Cardiac muscle cell (in vitro differentiated cells and primary cell): Measurements from ENCODE around the gene LRRC4C. TPM values are rescaled to one million over a fixed set of nuclear protein-coding genes. Genes with fewer than 3 reads are reported as not detected.
"Not testable (repeated sequence)": the region's sequence is repeated elsewhere in the genome, so short reads cannot be mapped to it uniquely, and the experiment has no call there.

Source experiments
- DNase-seq, 2 donors: peaks; one replicate each; pipeline versions ENCODE4 v3.0.0 to v3.0.0-alpha.2; 2010 to 2017; ENCODE audit warnings: low read depth in 1 of 2, low spot score in 1 of 2
- H3K27ac ChIP-seq: fragments of 200-600 bp; sonication (generic); 2 replicates; pipeline ENCODE4 v1.5.1; 2016
- H3K27me3 ChIP-seq: fragments of 200-600 bp; sonication (generic); 2 replicates; pipeline ENCODE4 v1.6.0; 2016; ENCODE audit warnings: control low read depth
- H3K36me3 ChIP-seq: fragments of 200-600 bp; sonication (generic); 2 replicates; pipeline ENCODE4 v1.5.1; 2016; ENCODE audit warnings: control low read depth
- H3K4me1 ChIP-seq: fragments of 200-600 bp; sonication (generic); 2 replicates; pipeline ENCODE4 v1.8.1; 2017; ENCODE audit warnings: low read depth, mild to moderate bottlenecking, mixed run types
- H3K4me3 ChIP-seq: fragments of 200-600 bp; sonication (generic); 2 replicates; pipeline ENCODE4 v1.5.1; 2016; ENCODE audit warnings: mild to moderate bottlenecking
- H3K9me3 ChIP-seq: fragments of 200-600 bp; sonication (generic); 2 replicates; pipeline ENCODE4 v1.5.1; 2017; ENCODE audit warnings: low read depth, mild to moderate bottlenecking, control low read depth
- polyA plus RNA-seq: library from polyadenylated mRNA; unstranded; fragments of >200 nt; fragmentation: Nextera tagmentation; extraction: Ambion mirVana; gene quantifications from 2 replicates; pipeline ENCODE4 v1.2.1, GENCODE V29; 2016
- total RNA-seq: library from RNA; depleted of rRNA; stranded (reverse); fragments of >200 nt; gene quantifications from 2 replicates; pipeline ENCODE4 v1.2.3, GENCODE V29; 2016
- TF ChIP-seq, protein P1 (sequence below): IDR thresholded peaks from 2 replicates; pipeline ENCODE4 v1.5.1; 2012; ENCODE audit warnings: low read depth, mild to moderate bottlenecking, low read length

The LRRC4C gene
- total and polyA plus RNA-seq, 2 experiments from 2014 or later, result 0.66 to 0.77 TPM

DNA sequence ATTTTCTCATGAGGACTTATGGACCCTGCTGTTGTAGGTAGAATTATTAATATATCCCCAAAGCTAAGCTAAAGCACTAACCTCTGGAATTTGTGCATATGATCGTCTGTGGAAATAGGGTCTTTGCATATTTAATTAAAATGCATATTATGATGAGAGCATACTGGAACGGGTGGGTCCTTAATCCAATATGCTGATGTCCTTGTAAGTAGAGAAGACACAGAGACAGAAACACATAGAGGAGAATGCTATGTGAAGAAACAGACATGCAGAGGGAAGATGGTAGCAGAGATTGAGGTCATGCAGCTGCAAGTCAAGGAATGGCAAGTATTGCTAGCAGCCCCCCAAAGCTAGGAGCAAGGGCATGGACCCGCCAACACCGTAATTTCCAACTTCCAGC is 439.2 kb downstream of the LRRC4C start:
- H3K9me3 ChIP-seq, result no peaks in the 10 kb centered on the region
- no peak overlapping the region for H3K27ac ChIP-seq
- TF ChIP-seq, protein P1, sequence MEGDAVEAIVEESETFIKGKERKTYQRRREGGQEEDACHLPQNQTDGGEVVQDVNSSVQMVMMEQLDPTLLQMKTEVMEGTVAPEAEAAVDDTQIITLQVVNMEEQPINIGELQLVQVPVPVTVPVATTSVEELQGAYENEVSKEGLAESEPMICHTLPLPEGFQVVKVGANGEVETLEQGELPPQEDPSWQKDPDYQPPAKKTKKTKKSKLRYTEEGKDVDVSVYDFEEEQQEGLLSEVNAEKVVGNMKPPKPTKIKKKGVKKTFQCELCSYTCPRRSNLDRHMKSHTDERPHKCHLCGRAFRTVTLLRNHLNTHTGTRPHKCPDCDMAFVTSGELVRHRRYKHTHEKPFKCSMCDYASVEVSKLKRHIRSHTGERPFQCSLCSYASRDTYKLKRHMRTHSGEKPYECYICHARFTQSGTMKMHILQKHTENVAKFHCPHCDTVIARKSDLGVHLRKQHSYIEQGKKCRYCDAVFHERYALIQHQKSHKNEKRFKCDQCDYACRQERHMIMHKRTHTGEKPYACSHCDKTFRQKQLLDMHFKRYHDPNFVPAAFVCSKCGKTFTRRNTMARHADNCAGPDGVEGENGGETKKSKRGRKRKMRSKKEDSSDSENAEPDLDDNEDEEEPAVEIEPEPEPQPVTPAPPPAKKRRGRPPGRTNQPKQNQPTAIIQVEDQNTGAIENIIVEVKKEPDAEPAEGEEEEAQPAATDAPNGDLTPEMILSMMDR, result no peak
- H3K4me3 ChIP-seq, result no peak overlapping the region
- peaks cover 3% of the 10 kb centered on the region for H3K4me1 ChIP-seq
- H3K36me3 ChIP-seq, result no peaks in the 10 kb centered on the region
- no peak for DNase-seq
- no peaks in the 10 kb centered on the region for H3K27me3 ChIP-seq

DNA sequence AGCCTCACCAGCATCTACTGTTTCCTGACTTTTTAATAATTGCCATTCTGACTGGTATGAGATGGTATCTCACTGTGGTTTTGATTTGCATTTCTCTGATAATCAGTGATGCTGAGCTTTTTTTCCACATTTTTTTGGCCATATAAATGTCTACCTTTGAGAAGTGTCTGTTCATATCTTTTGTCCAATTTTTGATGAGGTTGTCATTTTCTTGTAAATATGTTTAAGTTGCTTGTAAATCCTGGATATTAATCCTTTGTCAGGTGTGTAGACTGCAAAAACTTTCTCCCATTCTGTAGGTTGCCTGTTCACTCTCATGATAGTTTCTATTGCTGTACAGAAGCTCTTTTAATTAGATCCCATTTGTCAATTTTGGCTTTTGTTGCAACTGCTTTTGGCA is 439.8 kb downstream of the LRRC4C start:
- not testable (repeated sequence) for H3K4me1 ChIP-seq, H3K27ac ChIP-seq, H3K4me3 ChIP-seq, H3K36me3 ChIP-seq, H3K9me3 ChIP-seq, DNase-seq, H3K27me3 ChIP-seq

DNA sequence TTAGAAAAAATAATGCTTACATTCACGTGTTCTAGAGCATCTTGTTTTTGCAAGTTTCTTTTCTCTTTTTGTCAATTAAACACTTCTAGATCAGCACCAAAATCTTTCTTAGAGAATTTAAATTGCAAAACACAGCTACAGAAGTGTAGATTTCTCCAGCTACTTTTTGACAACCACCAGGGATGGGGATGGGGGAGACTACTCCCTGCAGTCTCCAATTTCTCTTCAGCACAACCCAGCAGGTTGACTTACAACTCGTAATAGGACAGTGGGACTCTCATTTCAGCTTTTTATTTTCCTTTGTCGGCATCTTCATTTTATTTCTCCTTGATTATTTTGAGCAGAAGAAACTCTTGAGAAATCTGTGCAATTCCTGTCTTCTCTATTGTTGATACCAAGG is 441.2 kb downstream of the LRRC4C start:
- H3K4me3 ChIP-seq, result no peak overlapping the region
- no peak overlapping the region for H3K27ac ChIP-seq
- no peaks in the 10 kb centered on the region for H3K36me3 ChIP-seq
- no peaks in the 10 kb centered on the region for H3K27me3 ChIP-seq
- no peak for DNase-seq
- H3K4me1 ChIP-seq, result no peaks in the 10 kb centered on the region
- no peaks in the 10 kb centered on the region for H3K9me3 ChIP-seq
- TF ChIP-seq, protein P1, result no peak

DNA sequence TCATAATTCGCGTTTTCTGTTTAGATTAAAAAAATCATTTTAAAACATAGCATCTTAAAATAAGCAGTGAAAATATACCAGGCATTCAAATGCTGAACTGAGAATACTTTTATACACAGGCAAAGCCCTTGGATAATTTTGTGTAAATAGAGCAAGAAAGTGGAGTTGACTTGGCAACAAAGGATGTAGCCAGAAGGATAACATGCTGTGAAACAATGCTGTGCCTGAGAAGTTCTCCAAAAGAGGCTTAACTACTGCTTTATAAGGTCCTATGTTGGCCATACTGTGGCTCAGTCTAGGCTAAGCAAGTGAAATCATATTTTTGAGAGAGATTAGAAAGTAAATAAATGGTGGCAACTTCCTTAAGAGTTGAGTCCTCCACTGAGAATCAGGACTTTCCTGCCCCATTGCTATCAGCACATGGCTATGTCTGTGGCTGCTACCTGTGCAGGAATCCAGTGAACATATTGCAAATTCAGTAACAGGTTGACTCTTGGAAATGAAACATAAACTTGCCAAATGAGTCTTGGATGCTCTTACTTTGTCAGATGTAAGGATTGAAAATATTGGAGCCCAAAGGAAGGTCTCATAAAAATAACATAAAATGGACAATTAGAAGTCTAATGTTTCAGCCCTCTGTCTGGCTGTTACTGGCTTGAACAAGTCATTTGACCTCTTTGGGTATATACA is 448.9 kb downstream of the LRRC4C start:
- H3K27ac ChIP-seq, result no peak overlapping the region
- H3K27me3 ChIP-seq, result no peaks in the 10 kb centered on the region
- H3K4me3 ChIP-seq, result no peak overlapping the region
- TF ChIP-seq, protein P1, result no peak
- no peaks in the 10 kb centered on the region for H3K4me1 ChIP-seq
- H3K9me3 ChIP-seq, result no peaks in the 10 kb centered on the region
- H3K36me3 ChIP-seq, result no peaks in the 10 kb centered on the region
- DNase-seq, result no peak

DNA sequence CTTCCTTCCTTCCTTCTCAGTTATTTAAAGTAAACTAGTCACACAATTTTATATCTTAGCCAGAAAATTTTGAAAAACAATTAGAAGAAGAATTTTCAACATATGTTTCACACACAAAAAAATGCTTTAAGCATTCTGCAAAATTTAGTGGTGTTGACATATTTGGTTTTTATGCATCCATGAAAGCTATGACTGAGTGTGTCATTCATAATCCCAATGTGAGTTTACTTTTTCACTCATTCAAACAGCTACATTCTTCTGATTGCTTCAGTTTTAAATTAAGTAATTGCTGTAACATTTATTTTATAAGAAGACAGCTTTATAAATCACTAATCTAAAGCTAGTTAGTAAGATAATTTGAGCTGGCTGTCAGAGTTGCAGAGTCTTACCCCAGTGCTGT is 453.5 kb downstream of the LRRC4C start:
- H3K4me1 ChIP-seq, result no peaks in the 10 kb centered on the region
- TF ChIP-seq, protein P1, result no peak
- DNase-seq, result no peak
- H3K9me3 ChIP-seq, result no peaks in the 10 kb centered on the region
- no peaks in the 10 kb centered on the region for H3K27me3 ChIP-seq
- no peak overlapping the region for H3K4me3 ChIP-seq
- no peaks in the 10 kb centered on the region for H3K36me3 ChIP-seq
- no peak overlapping the region for H3K27ac ChIP-seq

DNA sequence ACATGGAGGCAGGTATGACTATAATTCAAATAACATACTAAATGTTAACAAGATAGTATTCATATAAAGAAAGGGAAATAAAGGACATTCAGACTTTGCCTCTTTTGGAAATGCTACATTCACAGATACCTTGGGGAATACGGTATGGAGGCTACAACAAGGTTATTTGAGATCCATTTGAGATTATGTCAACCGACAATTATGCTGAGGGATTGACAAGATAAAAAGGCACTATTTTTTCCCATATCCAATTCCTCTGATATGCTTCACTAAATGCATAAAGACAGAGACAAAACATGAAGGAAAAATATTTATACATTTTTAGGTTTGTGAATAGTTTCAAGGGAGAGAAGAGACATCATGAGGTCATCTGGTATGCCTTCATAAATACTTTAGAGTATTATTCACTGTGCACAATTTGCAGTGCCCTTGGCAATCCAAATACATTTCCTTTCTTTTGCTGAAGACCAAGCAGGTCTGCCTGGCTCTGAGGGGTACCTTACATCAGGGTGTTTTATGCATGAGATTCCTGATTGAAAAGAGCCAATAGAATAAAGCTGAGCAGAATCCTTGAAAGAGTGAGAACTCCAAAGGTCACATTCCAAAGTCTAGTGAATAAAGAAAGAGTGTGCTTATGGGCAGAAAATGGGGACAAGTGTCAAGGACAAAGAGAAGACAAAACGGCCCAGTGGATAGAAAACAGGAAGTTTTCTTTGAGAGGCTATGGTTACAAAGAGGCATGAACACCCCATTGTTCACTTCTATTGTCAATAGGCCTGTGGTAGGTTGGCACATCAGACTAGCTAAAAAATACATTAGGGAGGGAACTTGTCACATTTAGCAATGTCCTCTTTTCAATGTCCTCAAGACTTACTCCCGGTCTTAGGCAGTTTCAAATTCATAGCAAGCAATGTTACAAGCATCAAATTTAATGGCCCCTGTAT is 455.8 kb downstream of the LRRC4C start:
- Histone ChIP-seq H3K4me1 (no peaks in the 10 kb centered on the region), H3K27me3 (no peaks in the 10 kb centered on the region), H3K9me3 (no peaks in the 10 kb centered on the region), H3K27ac (no peak overlapping the region), H3K4me3 (no peak overlapping the region), H3K36me3 (no peaks in the 10 kb centered on the region)
- TF ChIP-seq, protein P1, result no peak
- DNase-seq, result no peak
